GM23248 (cell line): ENCODE results near the gene GBE1.

Experiments used
- EZH2 ChIP-seq: fragments of 200-600 bp; sonication (generic); IDR thresholded peaks from 2 replicates; pipeline ENCODE4 v1.6.1; 2018; ENCODE audit warnings: antibody characterized with exemption, mild to moderate bottlenecking; ENCODE audit not compliant: insufficient read depth, poor library complexity, severe bottlenecking
- EZH2phosphoT487 ChIP-seq: fragments of 200-600 bp; sonication (generic); IDR thresholded peaks from 2 replicates; pipeline ENCODE4 v1.6.1; 2018; ENCODE audit warnings: antibody characterized with exemption, moderate library complexity, mild to moderate bottlenecking, low read depth; ENCODE audit not compliant: insufficient read depth

GRCh38 chr3:81477740-81478139 lies 283.7 kb downstream of the GBE1 start:
- TF ChIP-seq EZH2 (no peak), EZH2phosphoT487 (no peak)
